ENCODE results near the gene MRPL40.
A peak's percentile ranks its signal among the peaks of the same experiment; 100 is the strongest.

MRPL40 gene

GRCh38 chr22:19401483-19401882, 30.9 kb upstream of the MRPL40 start:
- H3K4me3 ChIP-seq (ENCODE audit: low read depth, low read length) = no peak overlapping the region
- TF ChIP-seq ZNF670 (tag by site-specific recombination; IDR thresholded peaks at IDR 0.05; ENCODE audit: low read depth) (no peak), ZNF626 (tag by site-specific recombination; IDR thresholded peaks at IDR 0.05) (no peak), RBAK (tag by site-specific recombination; IDR thresholded peaks at IDR 0.05) (no peak), INSM2 (tag by site-specific recombination; IDR thresholded peaks at IDR 0.05) (no peak), ZNF664 (tag by site-specific recombination; IDR thresholded peaks at IDR 0.05) (no peak), ZSCAN30 (tag by site-specific recombination; IDR thresholded peaks at IDR 0.05) (no peak), ZNF221 (tag by site-specific recombination; IDR thresholded peaks at IDR 0.05; ENCODE audit: borderline replicate concordance) (no peak), KLF17 (tag by site-specific recombination; IDR thresholded peaks at IDR 0.05) (no peak), ZNF404 (tag by site-specific recombination; IDR thresholded peaks at IDR 0.05) (no peak), REST (tag by site-specific recombination; IDR thresholded peaks at IDR 0.05) (no peak), ZNF302 (tag by site-specific recombination; IDR thresholded peaks at IDR 0.05; ENCODE audit: low read depth) (no peak), ZNF48 (tag by site-specific recombination; IDR thresholded peaks at IDR 0.05) (no peak)
- H3K36me3 ChIP-seq (ENCODE audit: control insufficient read depth in 2 of 2, insufficient read depth in 1 of 2, low read length in 2 of 2) = peaks cover 3 to 82% of the 10 kb centered on the region in 2 experiments; a peak in 2 of 3 replicates
- no peaks in the 10 kb centered on the region for H3K9me3 ChIP-seq (ENCODE audit: control insufficient read depth, insufficient read depth, low read depth, low read length)
- no peak overlapping the region for H3K27ac ChIP-seq (ENCODE audit: extremely low read depth, low read depth, low read length)
- no peaks in the 10 kb centered on the region for H3K4me1 ChIP-seq (ENCODE audit: control insufficient read depth, insufficient read depth, low read length)
- POLR2A ChIA-PET = no interaction called here
- CTCF ChIA-PET = no interaction called here

GRCh38 chr22:19402642-19403191, 29.6 kb upstream of the MRPL40 start:
- TF ChIP-seq ZNF140 (tag by site-specific recombination; IDR thresholded peaks at IDR 0.05) (0 out of 2 replicates have a peak, but pooled peaks have one; percentile 11), KLF17 (tag by site-specific recombination; IDR thresholded peaks at IDR 0.05) (no peak)
- 0 out of 2 replicates have a peak, but pooled peaks cover 1% of the 10 kb centered on the region for H3K4me1 ChIP-seq (ENCODE audit: control insufficient read depth, insufficient read depth, low read length)
- ChIA-PET POLR2A (no interaction called here), CTCF (no interaction called here)
- no peak overlapping the region for H3K4me3 ChIP-seq (ENCODE audit: low read depth, low read length)
- peaks cover 3 to 82% of the 10 kb centered on the region in 2 experiments; a peak in 2 of 3 replicates for H3K36me3 ChIP-seq (ENCODE audit: control insufficient read depth in 2 of 2, insufficient read depth in 1 of 2, low read length in 2 of 2)
- no peaks in the 10 kb centered on the region for H3K9me3 ChIP-seq (ENCODE audit: control insufficient read depth, insufficient read depth, low read depth, low read length)
- H3K27ac ChIP-seq (ENCODE audit: extremely low read depth, low read depth, low read length) = no peak overlapping the region

- no peaks in the 10 kb centered on the region for H3K9me3 ChIP-seq (ENCODE audit: control insufficient read depth, insufficient read depth, low read depth, low read length)
- H3K4me1 ChIP-seq (ENCODE audit: control insufficient read depth, insufficient read depth, low read length) = peaks cover 12% of the 10 kb centered on the region
- no peak overlapping the region for H3K27ac ChIP-seq (ENCODE audit: extremely low read depth, low read depth, low read length)
- POLR2A ChIA-PET = no interaction called here
- no peak overlapping the region for H3K4me3 ChIP-seq (ENCODE audit: low read depth, low read length)
- peaks cover 3 to 84% of the 10 kb centered on the region in 2 experiments; a peak in 2 of 3 replicates for H3K36me3 ChIP-seq (ENCODE audit: control insufficient read depth in 2 of 2, insufficient read depth in 1 of 2, low read length in 2 of 2)
- CTCF ChIA-PET = interaction anchor here (0.6 to 1.1 kb wide), 4 partner anchors 8 to 225 kb away, joined by 3 to 4 read pairs (median 3); no protein-coding TSS in a partner anchor
- TF ChIP-seq ZNF155 (tag by site-specific recombination; IDR thresholded peaks at IDR 0.05) (no peak), ZNF664 (tag by site-specific recombination; IDR thresholded peaks at IDR 0.05) (no peak), RBAK (tag by site-specific recombination; IDR thresholded peaks at IDR 0.05) (no peak), ZNF837 (tag by site-specific recombination; IDR thresholded peaks at IDR 0.05) (no peak), ZSCAN16 (tag by site-specific recombination; IDR thresholded peaks at IDR 0.05) (no peak), ZNF521 (tag by site-specific recombination; IDR thresholded peaks at IDR 0.05) (no peak), ZNF157 (tag by site-specific recombination; IDR thresholded peaks at IDR 0.05) (no peak), ZNF596 (tag by site-specific recombination; IDR thresholded peaks at IDR 0.05) (no peak), ZNF280D (tag by site-specific recombination; IDR thresholded peaks at IDR 0.05) (no peak), ZNF433 (tag by site-specific recombination; IDR thresholded peaks at IDR 0.05; ENCODE audit: low read depth) (no peak)
Measured at GRCh38 chr22:19404676-19405075, 27.7 kb upstream of the MRPL40 start.
